ENCODE results near the gene NFATC2. TPM values are rescaled to one million over a fixed set of nuclear protein-coding genes. Genes with fewer than 3 reads are reported as not detected.
A peak's percentile ranks its signal among the peaks of the same experiment; 100 is the strongest.
"Not testable (repeated sequence)": the region's sequence is repeated elsewhere in the genome, so short reads cannot be mapped to it uniquely, and the experiment has no call there.

NFATC2 gene
- total RNA-seq, 1 experiment from 2014 or later = not detected

DNA sequence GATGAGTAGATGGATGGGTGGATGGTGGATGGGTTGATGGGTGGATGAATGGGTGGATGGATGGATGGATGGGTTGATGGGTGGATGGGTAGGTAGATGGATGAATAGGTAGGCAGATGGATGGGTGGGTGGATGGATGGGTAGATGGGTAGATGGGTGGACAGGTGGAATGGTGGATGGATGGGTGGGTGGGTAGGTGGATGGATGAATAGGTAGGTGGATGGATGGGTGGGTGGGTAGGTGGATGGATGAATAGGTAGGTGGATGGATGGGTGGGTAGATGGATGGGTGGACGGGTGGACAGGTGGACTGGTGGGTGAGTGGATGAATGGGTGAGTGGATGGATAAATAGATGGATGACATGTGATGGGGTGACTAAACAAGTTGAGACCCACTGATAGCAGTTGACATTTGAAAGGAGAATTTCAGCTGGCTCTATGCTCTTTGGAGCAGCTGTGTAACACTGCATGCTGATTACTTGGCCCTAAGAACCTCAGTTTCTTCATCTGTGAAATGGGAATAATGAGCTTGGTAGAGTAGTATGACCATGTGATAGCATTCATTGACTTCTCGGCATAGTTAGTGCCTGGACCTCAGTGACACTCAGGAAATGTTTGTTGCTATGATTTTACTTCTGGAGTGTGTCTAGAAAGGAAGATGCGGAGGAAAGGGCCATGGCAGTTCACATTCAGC is 184.3 kb downstream of the NFATC2 start:
- no peak for DNase-seq (ENCODE audit: low read depth in 1 of 2, low spot score in 2 of 2)
- H3K36me3 ChIP-seq = no peaks in the 10 kb centered on the region
- H3K27me3 ChIP-seq (replicated peaks) = no peaks in the 10 kb centered on the region
- H3K4me3 ChIP-seq = no peak overlapping the region
- H3K9me3 ChIP-seq (replicated peaks) = 0 out of 2 replicates have a peak, but pooled peaks cover 1% of the 10 kb centered on the region
- H3K4me1 ChIP-seq (replicated peaks) = peaks cover 50% of the 10 kb centered on the region
- no peak overlapping the region for H3K27ac ChIP-seq

DNA sequence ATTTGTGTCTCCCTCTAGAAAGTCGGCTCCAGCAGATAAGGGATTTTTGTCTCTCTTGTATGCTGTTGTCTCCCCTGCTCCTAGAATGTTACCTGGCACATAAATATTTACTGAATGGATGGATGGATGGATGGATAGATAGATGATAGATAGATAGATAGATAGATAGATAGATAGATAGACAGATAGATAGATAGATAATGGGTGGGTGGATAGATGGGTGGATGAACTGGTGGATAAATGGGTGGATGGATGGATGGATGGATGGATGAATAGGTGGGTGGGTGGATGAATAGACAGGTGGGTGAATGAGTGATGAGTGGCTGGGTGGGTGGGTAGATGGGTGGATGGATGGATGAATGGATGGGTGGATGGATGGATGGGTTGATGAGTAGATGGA is 185.0 kb downstream of the NFATC2 start:
- no peaks in the 10 kb centered on the region for H3K36me3 ChIP-seq
- DNase-seq (ENCODE audit: low read depth in 1 of 2, low spot score in 2 of 2) = no peak
- no peak overlapping the region for H3K27ac ChIP-seq
- H3K4me3 ChIP-seq = no peak overlapping the region
- no peaks in the 10 kb centered on the region for H3K27me3 ChIP-seq (replicated peaks)
- no peaks in the 10 kb centered on the region for H3K9me3 ChIP-seq (replicated peaks)
- peaks cover 50% of the 10 kb centered on the region for H3K4me1 ChIP-seq (replicated peaks)

DNA sequence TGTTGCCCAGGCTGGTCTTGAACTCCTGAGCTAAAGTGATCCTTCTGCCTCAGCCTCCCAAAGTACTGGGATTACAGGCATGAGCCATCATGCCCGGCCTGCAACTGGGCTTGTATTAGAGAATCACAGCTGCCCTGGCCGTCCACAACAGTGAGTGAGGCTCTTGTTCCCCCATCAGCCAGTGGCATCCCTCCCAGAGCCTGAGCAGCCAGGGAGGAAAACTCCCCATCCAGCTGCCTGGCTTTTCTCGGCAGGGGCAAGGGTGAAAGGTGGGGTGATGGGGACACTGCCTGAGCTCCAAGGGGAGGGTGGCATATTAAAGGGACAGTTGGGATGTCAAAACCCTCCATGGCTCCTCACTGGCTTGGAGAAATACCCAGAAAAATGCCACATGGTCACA is 185.6 kb downstream of the NFATC2 start:
- Histone ChIP-seq H3K4me1 (replicated peaks) (peaks cover 53% of the 10 kb centered on the region), H3K27me3 (replicated peaks) (no peaks in the 10 kb centered on the region), H3K36me3 (no peaks in the 10 kb centered on the region)

DNA sequence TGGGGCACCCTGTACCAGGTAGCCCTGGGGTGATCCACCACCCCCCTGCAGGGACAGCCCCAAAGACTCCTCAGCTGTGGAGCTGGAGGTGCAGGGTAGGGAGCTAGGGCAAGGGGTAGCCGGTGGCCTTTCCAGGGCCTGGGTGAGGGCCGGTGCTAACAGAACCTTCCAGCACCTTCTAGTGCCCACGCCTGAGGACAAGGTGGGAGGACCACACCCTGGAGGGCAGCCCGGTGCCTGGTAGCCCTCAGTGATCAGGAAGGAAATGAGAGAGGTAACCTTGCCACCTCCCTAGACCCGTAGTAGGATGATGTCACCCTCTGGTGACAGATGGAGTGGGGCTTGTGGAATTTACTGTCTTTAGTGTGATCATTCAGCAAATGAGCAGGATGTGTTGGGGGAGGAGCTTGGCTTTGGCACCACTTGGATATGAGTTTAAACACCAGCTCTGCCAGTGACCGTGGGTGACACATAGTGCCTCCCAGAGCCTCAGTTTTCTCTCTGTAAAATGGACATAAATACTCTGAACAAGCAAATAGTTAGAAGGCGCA is 187.7 kb downstream of the NFATC2 start:
- Histone ChIP-seq H3K27me3 (replicated peaks) (no peaks in the 10 kb centered on the region), H3K27ac (peak overlapping the region; percentile 84), H3K4me3 (no peak overlapping the region), H3K36me3 (no peaks in the 10 kb centered on the region), H3K4me1 (replicated peaks) (peaks cover 54% of the 10 kb centered on the region), H3K9me3 (replicated peaks) (no peaks in the 10 kb centered on the region)
- DNase-seq (ENCODE audit: low read depth in 1 of 2, low spot score in 2 of 2) = peak; percentile 76 to 77

More for the DNA sequence above, 185.6 kb downstream of the NFATC2 start:
- H3K9me3 ChIP-seq (replicated peaks) = no peaks in the 10 kb centered on the region
- H3K27ac ChIP-seq = no peak overlapping the region
- no peak for DNase-seq (ENCODE audit: low read depth in 1 of 2, low spot score in 2 of 2)
- no peak overlapping the region for H3K4me3 ChIP-seq

DNA sequence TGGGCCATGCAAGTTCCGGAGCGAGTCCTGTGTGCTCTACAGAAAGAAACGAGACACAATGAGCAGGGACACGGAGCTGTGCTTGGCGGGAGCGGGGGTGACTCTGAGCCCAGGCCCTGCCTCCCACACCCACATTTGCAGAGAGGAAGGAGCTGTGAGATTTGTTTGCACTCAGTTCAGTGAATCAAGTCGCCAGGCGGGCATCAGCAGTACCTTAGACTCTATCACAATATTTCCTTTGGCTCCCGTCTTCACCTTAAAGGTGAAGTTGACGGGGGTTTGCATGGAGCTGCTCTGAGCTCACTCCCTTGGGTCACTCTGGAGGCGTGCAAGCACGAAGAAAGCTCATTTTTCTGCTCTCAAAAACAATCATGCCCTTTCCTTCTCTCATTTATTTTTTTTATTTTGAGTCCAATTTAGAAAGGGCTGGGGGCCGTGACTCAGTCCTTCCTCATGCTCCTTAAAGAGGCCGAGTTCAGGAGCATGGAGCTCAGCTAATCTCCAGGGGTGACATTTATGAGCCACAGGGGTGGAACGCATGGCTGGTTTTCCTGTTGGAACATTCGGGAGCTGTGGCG is 188.2 kb downstream of the NFATC2 start:
- peak in 1 of 2 experiments; percentile 67 for DNase-seq (ENCODE audit: low read depth in 1 of 2, low spot score in 2 of 2)

DNA sequence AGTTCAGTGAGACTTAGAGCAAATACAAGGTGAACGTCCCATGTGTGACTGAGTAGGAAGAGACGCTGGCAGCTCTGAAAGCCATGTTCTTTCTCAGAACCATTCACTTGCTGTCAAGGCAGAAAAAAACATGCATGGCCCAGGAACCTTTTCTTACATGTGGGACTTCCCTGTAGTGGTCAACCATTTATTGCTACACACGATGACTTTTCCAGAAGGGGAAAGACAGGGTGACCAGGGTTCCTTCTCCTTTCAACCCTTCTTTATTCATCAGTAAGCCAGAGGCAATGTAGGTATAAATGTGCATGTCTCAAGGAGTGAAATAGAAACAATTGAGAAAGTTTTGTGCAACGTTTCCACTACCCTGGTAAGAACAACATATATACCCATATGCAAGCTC is 189.0 kb downstream of the NFATC2 start:
- H3K27ac ChIP-seq = no peak overlapping the region
- H3K9me3 ChIP-seq (replicated peaks) = no peaks in the 10 kb centered on the region
- no peak overlapping the region for H3K4me3 ChIP-seq
- H3K27me3 ChIP-seq (replicated peaks) = no peaks in the 10 kb centered on the region
- DNase-seq (ENCODE audit: low read depth in 1 of 2, low spot score in 2 of 2) = no peak
- peaks cover 58% of the 10 kb centered on the region for H3K4me1 ChIP-seq (replicated peaks)
- no peaks in the 10 kb centered on the region for H3K36me3 ChIP-seq

More for the DNA sequence above, 188.2 kb downstream of the NFATC2 start:
- Histone ChIP-seq H3K9me3 (replicated peaks) (no peaks in the 10 kb centered on the region), H3K4me1 (replicated peaks) (peaks cover 54% of the 10 kb centered on the region), H3K4me3 (no peak overlapping the region), H3K36me3 (no peaks in the 10 kb centered on the region), H3K27me3 (replicated peaks) (no peaks in the 10 kb centered on the region), H3K27ac (peak overlapping the region; percentile 84)

DNA sequence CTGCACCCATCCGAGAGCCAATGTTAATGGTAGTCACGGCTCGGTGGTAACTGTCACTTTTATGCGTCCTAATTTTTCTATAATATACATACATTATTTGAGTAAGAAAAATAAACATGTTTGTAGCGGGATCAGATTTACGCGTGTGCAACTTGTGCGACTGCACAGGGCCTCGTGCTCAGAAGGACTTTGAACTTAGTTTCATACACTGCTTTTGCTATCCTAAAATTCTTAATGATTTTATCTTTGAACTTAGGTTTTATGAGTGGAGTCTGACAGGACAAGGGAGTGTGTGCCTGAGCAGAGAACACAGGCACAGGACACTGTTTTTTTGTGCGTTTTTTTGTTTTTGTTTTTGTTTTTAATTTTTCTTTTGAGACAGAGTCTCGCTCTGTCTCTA is 189.7 kb downstream of the NFATC2 start:
- Histone ChIP-seq H3K36me3 (no peaks in the 10 kb centered on the region), H3K4me1 (replicated peaks) (peaks cover 65% of the 10 kb centered on the region), H3K9me3 (replicated peaks) (no peaks in the 10 kb centered on the region), H3K27me3 (replicated peaks) (no peaks in the 10 kb centered on the region), H3K4me3 (no peak overlapping the region), H3K27ac (no peak overlapping the region)
- no peak for DNase-seq (ENCODE audit: low read depth in 1 of 2, low spot score in 2 of 2)

DNA sequence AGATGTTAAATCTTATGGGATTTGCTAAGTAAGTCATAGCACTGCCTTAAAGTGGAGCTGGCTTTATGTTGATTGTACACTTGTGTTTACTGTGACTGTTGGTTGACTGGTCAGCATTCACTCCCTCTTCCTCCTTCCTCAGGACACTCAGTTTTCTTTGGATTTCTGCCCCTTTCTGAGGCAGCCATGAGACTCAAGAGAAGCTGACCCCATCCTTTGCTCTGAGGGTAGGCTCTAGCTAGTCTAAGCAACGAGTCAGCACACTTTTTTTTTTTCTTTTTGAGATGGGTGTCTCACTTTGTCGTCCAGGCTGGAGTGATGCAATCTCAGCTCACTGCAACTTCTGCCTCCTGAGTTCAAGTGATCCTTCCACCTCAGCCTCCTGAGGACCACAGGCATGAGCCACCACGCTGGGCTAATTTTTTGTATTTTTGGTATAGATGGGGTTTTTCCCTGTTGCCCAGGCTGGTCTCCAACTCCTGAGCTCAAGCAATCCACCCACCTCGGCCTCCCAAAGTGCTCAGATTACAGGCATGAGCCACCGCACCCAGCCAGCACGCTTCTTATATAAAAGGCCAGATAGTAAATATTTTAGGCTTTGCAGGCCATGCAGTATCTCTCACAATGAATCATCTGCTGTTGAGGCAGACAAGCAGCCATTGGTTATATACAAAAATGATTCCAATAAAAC is 191.4 kb downstream of the NFATC2 start:
- peak overlapping the region; percentile 22 for H3K27ac ChIP-seq
- H3K4me3 ChIP-seq = no peak overlapping the region
- no peaks in the 10 kb centered on the region for H3K27me3 ChIP-seq (replicated peaks)
- no peaks in the 10 kb centered on the region for H3K9me3 ChIP-seq (replicated peaks)
- no peaks in the 10 kb centered on the region for H3K36me3 ChIP-seq
- peak in 1 of 2 experiments; percentile 54 for DNase-seq (ENCODE audit: low read depth in 1 of 2, low spot score in 2 of 2)
- peaks cover 82% of the 10 kb centered on the region for H3K4me1 ChIP-seq (replicated peaks)

DNA sequence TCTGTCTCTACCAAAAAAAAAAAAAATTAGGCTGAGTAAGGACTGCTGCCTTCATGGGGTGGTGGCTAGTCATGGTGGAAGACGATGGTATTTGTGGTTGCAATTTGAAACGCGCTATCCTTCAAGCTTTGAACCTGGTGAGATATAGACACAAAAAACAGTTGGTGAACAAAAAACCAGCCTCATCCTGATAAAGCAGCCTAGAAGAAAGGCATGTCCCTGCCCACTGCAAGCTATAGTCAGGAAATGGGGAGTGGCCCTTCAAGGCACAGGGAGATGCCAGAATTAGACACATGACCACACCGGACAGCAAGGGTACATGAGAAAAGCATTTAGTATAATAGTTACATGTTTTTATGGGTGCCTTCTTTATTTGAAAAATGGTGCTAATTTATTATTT is 193.6 kb downstream of the NFATC2 start:
- Histone ChIP-seq H3K36me3 (no peaks in the 10 kb centered on the region), H3K4me3 (no peak overlapping the region), H3K4me1 (replicated peaks) (peaks cover 76% of the 10 kb centered on the region), H3K27ac (peak overlapping the region; percentile 28; the same call in 1 of the 2 replicates), H3K9me3 (replicated peaks) (no peaks in the 10 kb centered on the region), H3K27me3 (replicated peaks) (no peaks in the 10 kb centered on the region)
- DNase-seq (ENCODE audit: low read depth in 1 of 2, low spot score in 2 of 2) = no peak

DNA sequence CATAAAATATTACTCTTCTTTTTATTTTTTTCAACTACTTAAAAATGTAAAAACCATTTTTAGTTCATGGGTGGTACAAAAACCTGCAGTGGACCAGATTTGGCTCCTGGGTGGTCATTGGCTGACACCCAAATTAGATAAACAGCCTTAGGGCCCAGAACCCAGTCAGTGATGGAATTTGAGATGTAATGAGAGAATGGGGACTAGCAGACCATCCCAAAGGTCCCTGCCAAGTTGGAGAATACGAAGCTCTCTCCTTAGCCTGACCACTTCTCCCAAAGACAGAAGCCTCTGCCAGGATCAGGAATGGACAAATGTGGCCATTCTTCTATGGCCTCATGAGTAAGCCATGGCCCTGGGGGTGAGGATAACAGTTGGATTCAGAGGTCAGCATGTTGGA is 194.7 kb downstream of the NFATC2 start:
- no peaks in the 10 kb centered on the region for H3K36me3 ChIP-seq
- DNase-seq (ENCODE audit: low read depth in 1 of 2, low spot score in 2 of 2) = peak in 1 of 2 experiments; percentile 81
- no peak overlapping the region for H3K4me3 ChIP-seq
- peak overlapping the region; percentile 28; the same call in 1 of the 2 replicates for H3K27ac ChIP-seq
- no peaks in the 10 kb centered on the region for H3K27me3 ChIP-seq (replicated peaks)
- peaks cover 70% of the 10 kb centered on the region for H3K4me1 ChIP-seq (replicated peaks)
- no peaks in the 10 kb centered on the region for H3K9me3 ChIP-seq (replicated peaks)

DNA sequence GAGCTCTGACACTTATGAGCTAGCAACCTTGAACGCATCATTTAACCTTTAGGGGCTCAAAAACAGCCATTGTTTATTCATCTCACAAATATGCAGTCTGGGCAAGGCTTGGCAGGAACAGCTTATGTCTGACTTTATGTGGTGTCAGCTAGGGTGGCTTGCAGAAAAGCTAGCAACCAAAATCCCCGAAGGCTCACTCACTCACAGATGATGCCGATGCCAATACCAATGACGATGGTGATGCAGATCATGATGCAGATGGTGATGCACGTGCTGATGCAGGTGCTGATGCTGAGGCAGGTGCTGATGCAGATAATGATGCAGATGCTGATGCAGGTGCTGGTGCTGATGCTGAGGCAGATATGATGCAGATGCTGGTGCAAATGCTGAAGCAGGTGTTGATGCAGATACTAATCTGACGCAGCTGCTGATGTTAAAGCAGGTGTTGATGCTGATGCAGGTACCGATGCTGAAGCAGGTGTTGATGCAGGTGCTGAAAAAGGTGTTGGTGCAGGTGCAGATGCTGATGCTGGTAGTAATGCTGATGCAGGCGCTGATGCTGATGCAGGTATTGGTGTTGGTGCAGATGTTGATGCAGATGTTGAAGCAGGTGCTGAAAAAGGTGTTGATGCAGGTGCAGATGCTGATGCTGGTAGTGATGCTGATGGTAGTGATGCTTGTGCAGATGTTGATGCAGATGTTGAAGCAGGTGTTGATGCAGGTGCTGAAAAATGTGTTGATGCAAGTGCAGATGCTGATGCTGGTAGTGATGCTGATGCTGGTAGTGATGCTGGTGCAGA is 195.6 kb downstream of the NFATC2 start:
- H3K4me1 ChIP-seq (replicated peaks) = peaks cover 68% of the 10 kb centered on the region
- no peak overlapping the region for H3K4me3 ChIP-seq
- H3K36me3 ChIP-seq = no peaks in the 10 kb centered on the region
- H3K27ac ChIP-seq = no peak overlapping the region
- no peak for DNase-seq (ENCODE audit: low read depth in 1 of 2, low spot score in 2 of 2)
- no peaks in the 10 kb centered on the region for H3K27me3 ChIP-seq (replicated peaks)
- 0 out of 2 replicates have a peak, but pooled peaks cover 2% of the 10 kb centered on the region for H3K9me3 ChIP-seq (replicated peaks)

DNA sequence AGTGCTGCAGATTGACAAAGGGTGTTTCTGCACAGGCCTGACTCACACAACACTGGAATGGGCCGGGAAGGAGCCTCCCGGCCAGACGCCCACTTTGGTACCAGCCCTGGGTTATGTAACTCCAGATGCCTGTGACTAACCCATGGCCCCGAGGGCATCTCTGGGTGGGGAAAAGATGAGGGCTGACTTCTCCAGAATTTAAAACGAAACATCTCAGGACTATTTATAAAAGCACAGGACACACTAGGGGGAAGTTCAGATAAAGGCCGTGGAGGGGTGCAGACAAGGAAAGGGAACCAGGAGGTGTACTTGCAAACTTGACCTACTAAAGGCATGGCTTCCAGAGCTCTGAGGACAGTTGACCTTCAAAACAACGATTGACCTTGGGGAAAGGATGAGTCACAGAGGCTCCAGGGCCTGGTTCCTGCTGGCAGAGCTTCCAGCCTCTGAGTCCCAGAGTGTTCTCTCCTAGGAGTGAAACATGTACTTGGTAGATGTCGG is 196.9 kb downstream of the NFATC2 start:
- Histone ChIP-seq H3K9me3 (replicated peaks) (0 out of 2 replicates have a peak, but pooled peaks cover 2% of the 10 kb centered on the region), H3K27ac (no peak overlapping the region), H3K36me3 (no peaks in the 10 kb centered on the region), H3K4me3 (no peak overlapping the region), H3K27me3 (replicated peaks) (no peaks in the 10 kb centered on the region), H3K4me1 (replicated peaks) (peaks cover 56% of the 10 kb centered on the region)
- no peak for DNase-seq (ENCODE audit: low read depth in 1 of 2, low spot score in 2 of 2)

DNA sequence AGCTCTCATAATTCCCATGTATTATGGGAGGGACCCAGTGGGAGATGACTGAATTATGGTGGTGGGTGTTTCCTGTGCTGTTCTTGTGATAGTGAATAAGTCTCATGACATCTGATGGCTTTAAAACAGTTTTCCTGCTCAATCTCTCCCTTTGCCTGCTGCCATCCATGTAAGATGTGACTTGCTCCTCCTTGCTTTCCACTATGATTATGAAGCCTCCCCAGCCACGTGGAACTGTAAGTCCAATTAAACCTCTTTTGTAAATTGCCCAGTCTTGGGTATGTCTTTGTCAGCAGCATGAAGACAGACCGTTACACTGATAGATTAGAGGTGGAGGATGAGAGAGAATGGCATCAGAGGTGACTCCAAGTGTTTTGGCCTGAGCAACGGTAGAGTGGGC is 198.7 kb downstream of the NFATC2 start:
- H3K27me3 ChIP-seq (replicated peaks); H3K9me3 ChIP-seq (replicated peaks); DNase-seq (ENCODE audit: low read depth in 1 of 2, low spot score in 2 of 2); H3K27ac ChIP-seq; H3K4me3 ChIP-seq; H3K36me3 ChIP-seq: not testable (repeated sequence)
- peaks cover 54% of the 10 kb centered on the region for H3K4me1 ChIP-seq (replicated peaks)
